Transverse colon (tissue), 4 donors: ENCODE measurements around the gene LAMA5. TPM values are rescaled to one million over a fixed set of nuclear protein-coding genes. Genes with fewer than 3 reads are reported as not detected.

Experiments
- DNase-seq: peaks from one replicate; pipeline ENCODE4 v3.0.0-alpha.2; 2019
- H3K27ac ChIP-seq, 4 donors: fragments of 200-600 bp; sonication (generic); 2 replicates each; pipeline ENCODE4 v1.5.1; 2016 to 2018; ENCODE audit warnings: inconsistent platforms in 4 of 4
- H3K27me3 ChIP-seq: fragments of 200-600 bp; sonication (generic); 2 replicates; pipeline ENCODE4 v1.5.1; 2017; ENCODE audit warnings: inconsistent platforms
- H3K36me3 ChIP-seq, 4 donors: fragments of 200-600 bp; sonication (generic); 2 replicates each; pipeline ENCODE4 v1.5.1; 2017 to 2019; ENCODE audit warnings: inconsistent platforms in 4 of 4
- H3K4me1 ChIP-seq, 4 donors: fragments of 200-600 bp; sonication (generic); 2 replicates each; pipeline ENCODE4 v1.5.1; 2017 to 2020; ENCODE audit warnings: inconsistent platforms in 4 of 4
- H3K4me3 ChIP-seq, 4 donors: fragments of 200-600 bp; sonication (generic); 1 replicate in 1 of 4; 2 replicates in 3 of 4; pipeline versions ENCODE4 v1.5.1 to v1.6.1; 2017 to 2019; ENCODE audit warnings: inconsistent platforms in 4 of 4
- H3K9me3 ChIP-seq, 2 donors: fragments of 200-600 bp; sonication (generic); 2 replicates each; pipeline ENCODE4 v1.5.1; 2017 to 2019; ENCODE audit warnings: inconsistent platforms in 2 of 2
- EP300 ChIP-seq: sonication (generic); formaldehyde crosslinking; IDR thresholded peaks from one replicate; pipeline ENCODE4 v1.6.1; 2017; ENCODE audit warnings: antibody characterized with exemption, low read depth
- POLR2A ChIP-seq: fragments of 450-650 bp; IDR thresholded peaks from one replicate; pipeline ENCODE4 v1.6.1; 2016; ENCODE audit warnings: antibody characterized with exemption, mild to moderate bottlenecking, moderate library complexity
- POLR2AphosphoS5 ChIP-seq, 3 donors: sonication (generic); formaldehyde crosslinking; IDR thresholded peaks; one replicate each; pipeline ENCODE4 v1.6.1; 2016; ENCODE audit warnings: antibody characterized with exemption in 3 of 3
- WGBS, 2 donors: methylation state at CpG; one replicate each; pipeline ENCODE4 v1.1.5; 2018; ENCODE audit warnings: low coverage in 1 of 2; 5-methylcytosine and 5-hydroxymethylcytosine counted together
- in situ Hi-C, 4 donors: fragments of 200-750 bp; cut with MboI; loops; one replicate each; pipeline versions ENCODE4 v1.15.0 to v1.15.1; 2017; ENCODE audit warnings: low sequenced_read_pairs in 3 of 4, low pct_ligation_motif_present in 1 of 4, low pct_unique_long_range_greater_than_20kb in 1 of 4
- intact Hi-C: fragments of 100-400 bp; cut with DNase I; formaldehyde crosslinking; loops from one replicate; pipeline ENCODE4 v1.15.1; 2023; ENCODE audit warnings: low total_unique reads
- total RNA-seq, 4 donors: library from RNA; depleted of rRNA; stranded (reverse); fragments of >200 nt; gene quantifications; one replicate each; pipeline ENCODE4 v1.1.0, GENCODE V29; 2016
- TF ChIP-seq, protein P1 (sequence below), 5 experiments: fragments of 200-600 bp in 3 of 5; fragments of 450-650 bp in 2 of 5; sonication (generic) in 3 of 5; IDR thresholded peaks; 1 replicate in 2 of 5; 2 replicates in 3 of 5; pipeline ENCODE4 v1.5.1; 2016 to 2017; ENCODE audit warnings: antibody characterized with exemption in 5 of 5, inconsistent platforms in 3 of 5, mild to moderate bottlenecking in 2 of 5, moderate library complexity in 1 of 5

LAMA5 gene
- total RNA-seq, 4 donors from 2014 or later: 33.2 to 269 (median 91.3) TPM

GRCh38 chr20:62282877-62283503 lies 84.1 kb downstream of the LAMA5 start:
- no peaks in the 10 kb centered on the region for H3K4me1 ChIP-seq
- H3K4me3 ChIP-seq: no peak overlapping the region
- no peak overlapping the region for H3K27ac ChIP-seq
- intact Hi-C loops (no loop called here), in situ Hi-C loops (no loop called here)
- DNase-seq: no peak
- 82% methylated on average over 16 of the region's 16 CpGs; no CpG with 5 or more reads in 1 of the 2 donors for WGBS, 2 donors
- no peaks in the 10 kb centered on the region for H3K9me3 ChIP-seq
- TF ChIP-seq POLR2A (no peak), POLR2AphosphoS5 (IDR thresholded peaks at IDR 0.05) (no peak), EP300 (no peak)
- TF ChIP-seq, protein P1, sequence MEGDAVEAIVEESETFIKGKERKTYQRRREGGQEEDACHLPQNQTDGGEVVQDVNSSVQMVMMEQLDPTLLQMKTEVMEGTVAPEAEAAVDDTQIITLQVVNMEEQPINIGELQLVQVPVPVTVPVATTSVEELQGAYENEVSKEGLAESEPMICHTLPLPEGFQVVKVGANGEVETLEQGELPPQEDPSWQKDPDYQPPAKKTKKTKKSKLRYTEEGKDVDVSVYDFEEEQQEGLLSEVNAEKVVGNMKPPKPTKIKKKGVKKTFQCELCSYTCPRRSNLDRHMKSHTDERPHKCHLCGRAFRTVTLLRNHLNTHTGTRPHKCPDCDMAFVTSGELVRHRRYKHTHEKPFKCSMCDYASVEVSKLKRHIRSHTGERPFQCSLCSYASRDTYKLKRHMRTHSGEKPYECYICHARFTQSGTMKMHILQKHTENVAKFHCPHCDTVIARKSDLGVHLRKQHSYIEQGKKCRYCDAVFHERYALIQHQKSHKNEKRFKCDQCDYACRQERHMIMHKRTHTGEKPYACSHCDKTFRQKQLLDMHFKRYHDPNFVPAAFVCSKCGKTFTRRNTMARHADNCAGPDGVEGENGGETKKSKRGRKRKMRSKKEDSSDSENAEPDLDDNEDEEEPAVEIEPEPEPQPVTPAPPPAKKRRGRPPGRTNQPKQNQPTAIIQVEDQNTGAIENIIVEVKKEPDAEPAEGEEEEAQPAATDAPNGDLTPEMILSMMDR (IDR thresholded peaks at IDR 0.05): no peak
- no peaks in the 10 kb centered on the region for H3K27me3 ChIP-seq
- peaks cover 0 to 48% (median 14%) of the 10 kb centered on the region in 4 donors for H3K36me3 ChIP-seq

DNA sequence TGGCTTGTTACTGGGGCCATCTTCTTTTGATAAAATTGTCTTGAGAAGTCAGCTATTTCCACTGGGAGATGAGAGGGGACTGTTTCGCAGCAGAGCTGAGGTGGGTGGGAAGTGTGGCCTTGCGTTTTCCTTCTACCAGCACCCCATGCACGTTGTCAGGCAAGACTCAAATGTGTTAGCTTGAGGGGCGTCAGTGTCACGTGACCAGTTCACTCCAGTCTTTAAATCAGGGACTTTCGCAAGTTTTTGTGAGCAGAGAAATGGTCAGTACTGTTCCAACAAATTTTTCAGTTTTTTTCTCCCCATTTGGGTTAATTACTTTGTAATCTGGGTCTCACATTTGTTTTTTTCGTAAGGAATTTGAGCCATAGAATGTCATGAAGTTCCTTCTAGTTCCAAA lies 85.0 kb downstream of the LAMA5 start:
- Histone ChIP-seq H3K4me1 (no peaks in the 10 kb centered on the region), H3K27me3 (no peaks in the 10 kb centered on the region), H3K9me3 (no peaks in the 10 kb centered on the region), H3K27ac (no peak overlapping the region), H3K4me3 (no peak overlapping the region), H3K36me3 (peaks cover 0 to 48% (median 11%) of the 10 kb centered on the region in 4 donors)
- TF ChIP-seq POLR2A (no peak), EP300 (no peak)
- in situ Hi-C loops: no loop called here
- DNase-seq: no peak
- 95 to 100% methylated on average over 5 to 7 of the region's 7 CpGs for WGBS, 2 donors
- intact Hi-C loops: no loop called here

DNA sequence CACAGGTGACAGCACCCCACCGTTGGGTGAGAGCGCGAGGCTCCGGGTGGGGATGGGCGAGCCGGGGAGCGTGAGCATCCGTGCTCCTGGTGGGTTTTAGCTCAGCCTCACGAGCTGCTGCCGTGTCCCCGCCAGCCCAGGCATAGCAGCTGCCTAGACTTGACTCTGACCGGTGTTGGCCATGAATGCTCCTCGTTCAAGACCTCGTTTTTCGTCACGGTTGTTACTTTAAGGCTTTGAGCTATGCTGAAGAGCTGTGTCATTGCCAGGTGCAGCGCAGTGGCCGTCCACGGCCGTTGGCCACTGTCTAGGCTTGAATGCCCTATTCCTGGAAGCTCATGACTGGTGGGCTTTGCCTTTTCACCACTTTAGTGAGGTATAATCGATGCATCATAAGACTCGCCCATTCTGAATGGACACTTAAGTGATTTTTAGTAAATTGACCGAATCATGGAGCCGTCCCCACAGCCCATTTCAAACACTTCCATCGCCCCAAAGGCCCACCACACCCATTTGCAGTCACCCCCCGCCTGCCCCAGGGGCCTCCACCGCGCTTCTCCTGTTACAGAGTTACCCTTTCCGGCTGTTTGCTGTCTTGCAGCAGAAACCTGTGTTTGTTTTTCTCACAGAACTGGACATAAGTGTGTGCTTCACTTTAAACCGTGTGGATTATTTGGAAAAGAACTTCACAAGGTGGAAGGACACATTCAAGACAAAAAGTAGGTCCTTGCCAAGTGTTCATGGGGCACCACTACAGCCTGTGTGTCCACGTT lies 85.8 kb downstream of the LAMA5 start:
- DNase-seq: no peak
- H3K27ac ChIP-seq: no peak overlapping the region
- H3K9me3 ChIP-seq: no peaks in the 10 kb centered on the region
- 95 to 98% methylated on average over 5 to 31 of the region's 31 CpGs for WGBS, 2 donors
- no peaks in the 10 kb centered on the region for H3K27me3 ChIP-seq
- intact Hi-C loops (no loop called here), in situ Hi-C loops (no loop called here)
- no peak for TF ChIP-seq POLR2A
- no peak for TF ChIP-seq EP300
- H3K36me3 ChIP-seq: peaks cover 0 to 42% (median 8%) of the 10 kb centered on the region in 4 donors
- H3K4me1 ChIP-seq: no peaks in the 10 kb centered on the region
- H3K4me3 ChIP-seq: no peak overlapping the region

GRCh38 chr20:62280303-62280702 lies 86.8 kb downstream of the LAMA5 start:
- Histone ChIP-seq H3K9me3 (no peaks in the 10 kb centered on the region), H3K36me3 (peaks cover 0 to 36% (median 6%) of the 10 kb centered on the region in 4 donors), H3K4me3 (no peak overlapping the region), H3K27me3 (no peaks in the 10 kb centered on the region), H3K4me1 (no peaks in the 10 kb centered on the region), H3K27ac (no peak overlapping the region)
- no peak for DNase-seq
- in situ Hi-C loops: no loop called here
- intact Hi-C loops: no loop called here
- 93% methylated on average over 4 of the region's 4 CpGs; no CpG with 5 or more reads in 1 of the 2 donors for WGBS, 2 donors
- TF ChIP-seq, protein P1 (IDR thresholded peaks at IDR 0.05): no peak
- TF ChIP-seq EP300: no peak
- TF ChIP-seq POLR2A: no peak
- TF ChIP-seq POLR2AphosphoS5 (IDR thresholded peaks at IDR 0.05): no peak

- Histone ChIP-seq H3K4me3 (no peak overlapping the region), H3K27me3 (no peaks in the 10 kb centered on the region), H3K36me3 (peaks cover 0 to 42% (median 15%) of the 10 kb centered on the region in 4 donors), H3K9me3 (no peaks in the 10 kb centered on the region), H3K27ac (no peak overlapping the region), H3K4me1 (no peaks in the 10 kb centered on the region)
- TF ChIP-seq POLR2AphosphoS5 (IDR thresholded peaks at IDR 0.05): no peak
- intact Hi-C loops (no loop called here), in situ Hi-C loops (no loop called here)
- DNase-seq: no peak
- 87 to 89% methylated on average over 3 to 13 of the region's 13 CpGs for WGBS, 2 donors
Measured at GRCh38 chr20:62277253-62277652, 89.9 kb downstream of the LAMA5 start.
